Measurements from ENCODE around the gene TRIM23.

TRIM23 gene

GRCh38 chr5:65562731-65563701 lies 61.1 kb downstream of the TRIM23 start, which contains the start of the genes CENPK and PPWD1:
CENPK (minus strand) TSS chr5:65563168; CDS start chr5:65554907, 8,261 bp downstream.
PPWD1 (plus strand) TSS chr5:65563296; CDS start chr5:65563311, 15 bp downstream.
- DNase-seq, result peak; percentile 99

- no peak for DNase-seq
These were observed 67.4 kb downstream of the TRIM23 start for GRCh38 chr5:65556718-65557117.

GRCh38 chr5:65556181-65556580 lies 68.0 kb downstream of the TRIM23 start:
- DNase-seq, result no peak

- DNase-seq, result no peak
These were observed 68.8 kb downstream of the TRIM23 start for GRCh38 chr5:65555287-65555686.

DNA sequence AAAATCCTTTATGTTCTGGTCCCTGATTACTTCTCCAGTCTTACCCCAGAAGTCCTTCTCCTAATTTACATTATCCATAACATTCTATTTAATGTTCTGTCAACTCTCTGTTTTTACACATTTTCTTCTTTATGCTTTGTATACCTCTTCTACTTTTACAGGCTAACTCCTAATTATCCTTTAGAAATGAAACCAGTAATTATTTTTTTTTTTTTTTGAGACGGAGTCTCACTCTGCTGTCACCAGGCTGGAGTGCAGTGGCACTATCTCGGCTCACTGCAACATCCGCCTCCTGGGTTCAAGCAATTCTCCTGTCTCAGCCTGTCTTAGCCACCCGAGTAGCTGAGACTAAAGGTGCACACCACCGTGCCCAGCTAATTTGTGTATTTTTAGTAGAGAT lies 70.2 kb downstream of the TRIM23 start:
- no peak for DNase-seq

DNA sequence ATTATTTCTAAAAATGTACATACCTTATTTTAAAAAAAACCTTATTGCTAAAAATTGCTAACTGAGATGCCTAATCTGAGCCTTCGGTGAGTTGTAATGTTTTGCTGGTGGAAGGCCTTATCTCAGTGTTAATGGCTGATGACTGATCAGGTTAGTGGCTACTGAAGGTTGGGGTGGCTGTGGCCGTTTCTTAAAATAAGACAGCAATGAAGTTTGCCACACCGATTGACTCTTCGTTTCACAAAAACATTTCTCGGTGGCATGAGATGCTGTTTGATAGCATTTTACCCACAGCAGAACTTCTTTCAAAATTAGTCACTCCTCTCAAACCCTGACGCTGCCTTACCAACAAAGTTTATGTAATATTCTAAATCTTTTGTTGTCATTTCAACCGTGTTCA lies 75.9 kb downstream of the TRIM23 start:
- DNase-seq, result no peak

- DNase-seq, result no peak
These were observed 78.0 kb downstream of the TRIM23 start for GRCh38 chr5:65546141-65546540.

DNA sequence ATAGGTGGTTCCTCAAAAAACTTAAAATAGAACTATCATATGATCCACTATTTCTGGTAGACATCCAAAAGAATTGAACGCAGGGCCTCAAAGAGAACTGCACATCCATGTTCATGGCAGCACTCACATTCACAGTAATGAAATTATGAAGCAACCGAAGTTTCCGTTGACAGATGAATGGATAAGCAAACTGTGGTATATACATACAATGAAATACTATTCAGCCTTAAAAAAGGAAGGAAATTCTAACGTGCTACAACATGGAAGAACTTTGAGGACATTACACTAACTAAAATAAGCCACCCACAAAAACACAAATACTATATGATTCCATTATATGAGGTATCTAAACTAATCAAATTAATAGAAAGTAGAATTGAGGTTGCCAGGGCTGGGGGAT lies 79.7 kb downstream of the TRIM23 start:
- no peak for DNase-seq

- DNase-seq, result no peak
These were observed 84.3 kb downstream of the TRIM23 start for GRCh38 chr5:65539827-65540226.

Measured in RPMI8226 (cell line).